Heart right ventricle (tissue), 16 donors: ENCODE measurements around the gene LPCAT3. TPM values are rescaled to one million over a fixed set of nuclear protein-coding genes. Genes with fewer than 3 reads are reported as not detected.
"Not testable (repeated sequence)": the region's sequence is repeated elsewhere in the genome, so short reads cannot be mapped to it uniquely, and the experiment has no call there.

Experiments used
- ATAC-seq, 8 donors: fragments of 200-7000 bp; cut with Tn5 transposase; one replicate each; pipeline ENCODE4 v1.9.1; 2020; ENCODE audit warnings: mild to moderate bottlenecking in 8 of 8, moderate library complexity in 8 of 8, moderate number of reproducible peaks in 1 of 8
- DNase-seq, 2 donors: peaks; one replicate each; pipeline ENCODE4 v3.0.0-alpha.2; 2020
- H3K27ac ChIP-seq, 10 donors: fragments of 200-600 bp; sonication (generic) in 2 of 10; one replicate each; pipeline versions ENCODE4 v1.5.0 to v1.8.0; 2020 to 2022; ENCODE audit warnings: mild to moderate bottlenecking in 3 of 10
- H3K27me3 ChIP-seq, 7 donors: fragments of 200-600 bp; one replicate each; pipeline ENCODE4 v1.8.0; 2021 to 2022; ENCODE audit warnings: mild to moderate bottlenecking in 2 of 7
- H3K36me3 ChIP-seq, 9 donors: fragments of 200-600 bp; sonication (generic) in 1 of 9; one replicate each; pipeline versions ENCODE4 v1.5.0 to v1.8.0; 2020 to 2022; ENCODE audit warnings: mild to moderate bottlenecking in 2 of 9
- H3K4me1 ChIP-seq, 9 donors: fragments of 200-600 bp; sonication (generic) in 1 of 9; one replicate each; pipeline versions ENCODE4 v1.5.0 to v1.8.0; 2020 to 2022; ENCODE audit warnings: mild to moderate bottlenecking in 4 of 9
- H3K4me3 ChIP-seq, 10 donors: fragments of 200-600 bp; sonication (generic) in 2 of 10; one replicate each; pipeline versions ENCODE4 v1.5.0 to v1.8.0; 2020 to 2022; ENCODE audit warnings: mild to moderate bottlenecking in 7 of 10, moderate library complexity in 2 of 10
- H3K9me3 ChIP-seq, 11 donors: fragments of 200-600 bp in 10 of 11; sonication (generic) in 2 of 11; one replicate each; pipeline versions ENCODE4 v1.5.0 to v1.8.0; 2013 to 2022; ENCODE audit warnings: mild to moderate bottlenecking in 2 of 11, control low read depth in 1 of 11, moderate library complexity in 1 of 11
- CTCF ChIP-seq, 9 donors: fragments of 200-600 bp; sonication (generic) in 2 of 9; IDR thresholded peaks; one replicate each; pipeline versions ENCODE4 v1.5.0 to v1.8.0; 2021 to 2022; ENCODE audit warnings: antibody characterized with exemption in 9 of 9, mild to moderate bottlenecking in 5 of 9, moderate library complexity in 1 of 9
- WGBS, 2 donors: extraction: QIAGEN DNeasy Blood & Tissue Kit; methylation state at CpG; one replicate each; pipeline ENCODE4 v1.1.7; 2013; ENCODE audit warnings: inconsistent platforms in 1 of 2; 5-methylcytosine and 5-hydroxymethylcytosine counted together
- intact Hi-C, 10 donors: fragments of 100-400 bp; cut with DNase I; formaldehyde crosslinking; loops; one replicate each; pipeline versions ENCODE4 v1.11.1 to v1.14.2; 2022
- polyA plus RNA-seq, 2 donors: library from polyadenylated mRNA; stranded (reverse); fragments of 200-250 nt; gene quantifications; one replicate each; pipeline ENCODE4 v1.2.3, GENCODE V29; 2013
- total RNA-seq, 10 donors: library from RNA; stranded (reverse); fragmentation: NEBNext Ultra II Directional in 3 of 10; extraction: Animal tissue kit (Norgen Biotek cat#: 25700) in 3 of 10; gene quantifications; one replicate each; pipeline versions ENCODE4 v1.2.1 to v1.2.4, GENCODE V29; 2021 to 2023
- donor health status: Arrhythmogenic right ventricular cardiomyopathy.
- donor health status: ischemic (EF 13 %, LVEDD 7.1; RV severe dilation, severe dysfunction).
- donor health status: healthy with polysubstance abuse.
- donor health status: DM: no; HTN: yes; CAD: no.
- donor health status: DM: no; HTN: no; CAD: no.
- donor health status: ischemic (EF 25% LVEDD 6.9; RV normal size, moderate dysfunction).
- donor health status: ischemic (EF 25% LVEDD 5.7; RV mildly dilated, moderate dysfunction).
- donor health status: healthy.
- donor health status: DM: yes; HTN: yes; CAD: no.
- donor health status: Ischemic cardiomyopathy.
- donor health status: ischemic (EF 35%, LVEDD 5.7; RV mildly dilated, moderate dysfunction).
- donor health status: nonischemic (EF 11% LVEDD 7.7; RV severe dilation, severe dysfunction).
- donor health status: DM: yes; HTN: yes; CAD: no.
- donor health status: PGD.
- donor health status: ischemic (EF 29% LVEDD 5.4; RV normal size, mild dysfunction).
- donor health status: nonischemic (EF 23%, LVEDD 6.1; RV moderate dilation, normal function).

The LPCAT3 gene
- total and polyA plus RNA-seq, 12 donors = 19.9 to 65.8 (median 35.5) TPM

- DNase-seq = no peak
- TF ChIP-seq CTCF (IDR thresholded peaks at IDR 0.05) = no peak
- intact Hi-C loops = loop anchor here (1.0 to 10.0 kb wide), 8 partner anchors 33 to 53 kb away; partner anchors contain the start of genes C1R (in 8 of the 10) and C1RL (in 6 of the 10)
- Histone ChIP-seq H3K4me1 (peaks cover 0 to 44% (median 9%) of the 10 kb centered on the region in 9 donors), H3K4me3 (peak overlapping the region in 1 of 10 donors; percentile 47), H3K27me3 (no peaks in the 10 kb centered on the region), H3K9me3 (no peaks in the 10 kb centered on the region), H3K27ac (peak overlapping the region in 7 of 10 donors; percentile 6 to 90 (median 68)), H3K36me3 (peaks cover 0 to 13% (median 0%) of the 10 kb centered on the region in 9 donors)
- 96% methylated on average over 4 of the region's 4 CpGs for WGBS, 2 donors
- no peak for ATAC-seq
These were observed 41.5 kb upstream of the LPCAT3 start for GRCh38 chr12:7059780-7060179.

DNA sequence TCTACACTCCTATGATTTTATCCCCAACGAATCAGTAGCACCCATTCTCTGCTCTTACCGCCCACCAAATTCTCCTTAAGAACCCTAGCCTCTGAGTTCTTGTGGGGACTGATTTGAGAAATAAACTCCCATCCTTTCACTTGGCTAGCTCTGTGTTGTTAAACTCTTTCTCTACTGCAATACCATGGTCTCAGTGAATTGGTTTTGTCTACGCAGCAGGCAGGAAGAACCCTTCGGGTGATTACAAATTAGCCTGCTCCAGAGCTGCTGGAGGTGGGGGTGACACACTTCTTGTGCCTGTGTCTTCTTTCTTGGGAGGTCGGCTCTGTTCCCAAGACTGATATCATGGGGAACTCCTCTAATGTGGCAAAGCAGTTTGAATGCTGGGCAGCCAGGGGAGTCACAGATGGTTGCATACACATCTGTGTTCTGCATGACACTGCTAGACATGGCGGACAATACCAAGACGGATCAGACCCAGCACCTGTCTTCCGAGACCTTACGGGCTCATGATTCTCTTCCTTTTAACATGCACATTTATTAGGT, 40.6 kb upstream of the LPCAT3 start:
- Histone ChIP-seq H3K4me3 (no peak overlapping the region), H3K4me1 (peaks cover 0 to 44% (median 8%) of the 10 kb centered on the region in 9 donors), H3K36me3 (peaks cover 0 to 13% (median 0%) of the 10 kb centered on the region in 9 donors), H3K27me3 (no peaks in the 10 kb centered on the region), H3K27ac (peak overlapping the region in 1 of 10 donors; percentile 86), H3K9me3 (no peaks in the 10 kb centered on the region)
- intact Hi-C loops = loop anchor here in 1 of 10 donors (10.0 kb wide), 1 partner anchor 46 kb away; the partner anchor contains the start of gene C1RL
- 92 to 93% methylated on average over 9 of the region's 9 CpGs for WGBS, 2 donors
- ATAC-seq (no peak), DNase-seq (no peak)
- no peak for TF ChIP-seq CTCF (IDR thresholded peaks at IDR 0.05)

GRCh38 chr12:7058163-7058845, 40.0 kb upstream of the LPCAT3 start:
- H3K27me3 ChIP-seq = no peaks in the 10 kb centered on the region
- peaks cover 0 to 7% (median 0%) of the 10 kb centered on the region in 9 donors for H3K36me3 ChIP-seq
- ATAC-seq = no peak
- no peak for TF ChIP-seq CTCF (IDR thresholded peaks at IDR 0.05)
- H3K9me3 ChIP-seq = no peaks in the 10 kb centered on the region
- peak overlapping the region in 1 of 10 donors; percentile 86 for H3K27ac ChIP-seq
- WGBS, 2 donors = 81 to 87% methylated on average over 3 of the region's 3 CpGs
- intact Hi-C loops = loop anchor here in 1 of 10 donors (10.0 kb wide), 1 partner anchor 46 kb away; the partner anchor contains the start of gene C1RL
- no peak overlapping the region for H3K4me3 ChIP-seq
- peaks cover 0 to 44% (median 8%) of the 10 kb centered on the region in 9 donors for H3K4me1 ChIP-seq
- no peak for DNase-seq

DNA sequence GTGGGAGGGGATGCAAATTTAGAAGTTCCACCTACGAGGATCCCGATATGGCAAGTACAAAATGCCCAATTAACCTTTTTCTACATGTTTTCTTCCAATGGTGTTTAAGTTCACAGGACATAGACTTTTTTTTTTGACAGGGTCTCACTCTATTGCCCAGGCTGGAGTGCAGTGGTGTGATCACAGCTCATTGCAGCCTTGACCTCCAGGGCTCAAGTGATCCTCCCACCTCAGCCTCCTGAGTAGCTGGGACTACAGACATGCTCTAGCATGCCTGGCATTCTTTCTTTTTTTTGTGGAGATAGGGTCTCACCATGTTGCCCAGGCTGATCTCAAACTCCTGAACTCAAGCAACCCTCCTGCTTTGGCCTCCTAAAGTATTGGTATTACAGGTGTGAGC, 37.5 kb upstream of the LPCAT3 start:
- H3K36me3 ChIP-seq, H3K4me3 ChIP-seq, ATAC-seq, H3K27me3 ChIP-seq, H3K27ac ChIP-seq, DNase-seq, H3K9me3 ChIP-seq: not testable (repeated sequence)
- 91 to 99% methylated on average over 2 of the region's 2 CpGs for WGBS, 2 donors
- peaks cover 0 to 32% (median 7%) of the 10 kb centered on the region in 9 donors for H3K4me1 ChIP-seq
- intact Hi-C loops = loop anchor here in 1 of 10 donors (10.0 kb wide), 1 partner anchor 49 kb away; the partner anchor contains the start of gene C1RL
